Sigmoid colon (tissue), 7 donors: ENCODE data around the gene KCNIP4. TPM values are rescaled to one million over a fixed set of nuclear protein-coding genes. Genes with fewer than 3 reads are reported as not detected.

Experiments used
- DNase-seq: peaks from one replicate; pipeline ENCODE4 v3.0.0-alpha.2; 2019
- H3K27ac ChIP-seq, 4 donors: fragments of 200-600 bp; sonication (generic); one replicate each; pipeline ENCODE4 v1.5.1; 2016 to 2019; ENCODE audit warnings: mild to moderate bottlenecking in 1 of 4
- H3K27me3 ChIP-seq, 3 donors: fragments of 200-600 bp; sonication (generic); one replicate each; pipeline ENCODE4 v1.5.1; 2019; ENCODE audit warnings: mild to moderate bottlenecking in 1 of 3
- H3K36me3 ChIP-seq, 4 donors: fragments of 200-600 bp; sonication (generic); one replicate each; pipeline ENCODE4 v1.5.1; 2016 to 2019
- H3K4me1 ChIP-seq, 4 donors: fragments of 200-600 bp; sonication (generic); one replicate each; pipeline ENCODE4 v1.5.1; 2017 to 2019
- H3K4me3 ChIP-seq, 4 donors: fragments of 200-600 bp; sonication (generic); one replicate each; pipeline ENCODE4 v1.5.1; 2017 to 2019; ENCODE audit warnings: mild to moderate bottlenecking in 2 of 4, moderate library complexity in 1 of 4
- H3K9me3 ChIP-seq, 4 donors: fragments of 200-600 bp in 3 of 4; sonication (generic) in 3 of 4; one replicate each; pipeline versions ENCODE4 v1.5.1 to v1.6.1; 2013 to 2019
- EP300 ChIP-seq, 4 donors: sonication (generic); formaldehyde crosslinking; IDR thresholded peaks; one replicate each; pipeline ENCODE4 v1.6.1; 2017; ENCODE audit warnings: antibody characterized with exemption in 4 of 4
- POLR2A ChIP-seq, 2 donors: fragments of 450-650 bp; IDR thresholded peaks; one replicate each; pipeline ENCODE4 v1.6.1; 2016; ENCODE audit warnings: antibody characterized with exemption in 2 of 2, mild to moderate bottlenecking in 2 of 2, moderate library complexity in 2 of 2
- POLR2AphosphoS5 ChIP-seq, 4 donors: sonication (generic); formaldehyde crosslinking; IDR thresholded peaks; one replicate each; pipeline ENCODE4 v1.6.1; 2017; ENCODE audit warnings: antibody characterized with exemption in 4 of 4
- WGBS, 2 donors: extraction: QIAGEN DNeasy Blood & Tissue Kit; methylation state at CpG; one replicate each; pipeline ENCODE4 v1.1.7; 2013; 5-methylcytosine and 5-hydroxymethylcytosine counted together
- intact Hi-C: fragments of 100-400 bp; cut with DNase I; formaldehyde crosslinking; loops from one replicate; pipeline ENCODE4 v1.15.1; 2023
- polyA plus RNA-seq, 3 donors: library from polyadenylated mRNA; stranded (reverse); fragments of 200-250 nt; gene quantifications; one replicate each; pipeline ENCODE4 v1.2.3, GENCODE V29; 2013
- total RNA-seq, 4 donors: library from RNA; depleted of rRNA; stranded (reverse); fragments of >200 nt; gene quantifications; one replicate each; pipeline ENCODE4 v1.1.0, GENCODE V29; 2016
- TF ChIP-seq, protein P1 (sequence below), 4 experiments: fragments of 450-650 bp in 3 of 4; fragments of 200-600 bp in 1 of 4; IDR thresholded peaks; one replicate each; pipeline ENCODE4 v1.5.1; 2016 to 2019; ENCODE audit warnings: antibody characterized with exemption in 4 of 4, mild to moderate bottlenecking in 3 of 4, moderate library complexity in 2 of 4
- donor health status: healthy with polysubstance abuse.
- donor health status: Bipolar disorder and iron deficiency.
- donor health status: healthy.

KCNIP4 gene
- total and polyA plus RNA-seq, 7 donors: 0.60 to 28.5 (median 14.0) TPM; not detected in 1

DNA sequence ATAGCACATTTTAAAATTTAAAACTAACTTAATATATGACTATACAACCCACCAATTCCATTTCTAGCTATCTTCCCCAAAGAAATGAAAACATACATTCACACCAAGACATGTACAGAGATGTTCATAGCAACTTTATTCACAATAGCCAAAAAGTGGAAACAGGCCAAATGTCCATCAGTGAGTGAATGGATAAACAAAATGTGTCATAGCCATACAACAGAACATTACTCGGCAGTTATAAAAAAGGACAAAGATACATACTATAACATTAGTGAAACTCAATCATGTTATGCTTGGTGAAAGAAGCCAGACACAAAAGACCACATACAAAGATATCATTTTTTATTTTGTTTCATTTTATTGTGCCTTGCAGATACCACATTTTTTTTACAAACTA lies 851.5 kb downstream of the KCNIP4 start:
- Histone ChIP-seq H3K36me3 (no peaks in the 10 kb centered on the region), H3K4me3 (no peak overlapping the region), H3K27me3 (no peaks in the 10 kb centered on the region), H3K27ac (no peak overlapping the region), H3K4me1 (no peaks in the 10 kb centered on the region), H3K9me3 (no peaks in the 10 kb centered on the region)
- WGBS, 2 donors: 1 to 2% methylated on average over 1 of the region's 1 CpG
- TF ChIP-seq EP300 (IDR thresholded peaks at IDR 0.05): no peak
- TF ChIP-seq POLR2AphosphoS5 (IDR thresholded peaks at IDR 0.05): no peak
- TF ChIP-seq, protein P1, sequence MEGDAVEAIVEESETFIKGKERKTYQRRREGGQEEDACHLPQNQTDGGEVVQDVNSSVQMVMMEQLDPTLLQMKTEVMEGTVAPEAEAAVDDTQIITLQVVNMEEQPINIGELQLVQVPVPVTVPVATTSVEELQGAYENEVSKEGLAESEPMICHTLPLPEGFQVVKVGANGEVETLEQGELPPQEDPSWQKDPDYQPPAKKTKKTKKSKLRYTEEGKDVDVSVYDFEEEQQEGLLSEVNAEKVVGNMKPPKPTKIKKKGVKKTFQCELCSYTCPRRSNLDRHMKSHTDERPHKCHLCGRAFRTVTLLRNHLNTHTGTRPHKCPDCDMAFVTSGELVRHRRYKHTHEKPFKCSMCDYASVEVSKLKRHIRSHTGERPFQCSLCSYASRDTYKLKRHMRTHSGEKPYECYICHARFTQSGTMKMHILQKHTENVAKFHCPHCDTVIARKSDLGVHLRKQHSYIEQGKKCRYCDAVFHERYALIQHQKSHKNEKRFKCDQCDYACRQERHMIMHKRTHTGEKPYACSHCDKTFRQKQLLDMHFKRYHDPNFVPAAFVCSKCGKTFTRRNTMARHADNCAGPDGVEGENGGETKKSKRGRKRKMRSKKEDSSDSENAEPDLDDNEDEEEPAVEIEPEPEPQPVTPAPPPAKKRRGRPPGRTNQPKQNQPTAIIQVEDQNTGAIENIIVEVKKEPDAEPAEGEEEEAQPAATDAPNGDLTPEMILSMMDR (IDR thresholded peaks at IDR 0.05): no peak
- no peak for TF ChIP-seq POLR2A (IDR thresholded peaks at IDR 0.05)
- intact Hi-C loops: no loop called here
- no peak for DNase-seq

DNA sequence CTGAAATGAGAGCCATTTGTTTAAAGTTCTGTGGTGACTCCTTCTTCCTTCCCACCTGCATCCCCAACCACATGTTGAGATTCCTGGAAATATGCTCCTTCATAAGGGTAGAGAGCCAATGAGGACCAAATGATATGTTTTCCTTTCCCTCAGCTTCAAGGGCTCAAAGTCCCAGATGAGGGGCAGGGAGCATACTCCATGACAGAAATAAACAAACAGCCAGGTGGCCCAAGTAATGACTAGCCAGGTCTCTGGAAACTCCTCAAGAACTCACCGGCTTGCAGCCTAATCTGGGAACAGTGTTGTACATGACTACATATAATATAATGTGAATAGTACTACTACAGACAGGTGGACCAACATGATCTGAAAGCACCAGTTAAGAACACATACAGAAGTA lies 856.0 kb downstream of the KCNIP4 start:
- no peak overlapping the region for H3K27ac ChIP-seq
- WGBS, 2 donors: 34 to 84% methylated on average over 1 of the region's 1 CpG
- no peaks in the 10 kb centered on the region for H3K27me3 ChIP-seq
- no peaks in the 10 kb centered on the region for H3K9me3 ChIP-seq
- peaks cover 0 to 13% (median 3%) of the 10 kb centered on the region in 4 donors for H3K4me1 ChIP-seq
- TF ChIP-seq, protein P1 (IDR thresholded peaks at IDR 0.05): no peak
- TF ChIP-seq EP300 (IDR thresholded peaks at IDR 0.05) (no peak), POLR2AphosphoS5 (IDR thresholded peaks at IDR 0.05) (no peak), POLR2A (IDR thresholded peaks at IDR 0.05) (no peak)
- DNase-seq: no peak
- H3K36me3 ChIP-seq: no peaks in the 10 kb centered on the region
- intact Hi-C loops: no loop called here
- H3K4me3 ChIP-seq: no peak overlapping the region

DNA sequence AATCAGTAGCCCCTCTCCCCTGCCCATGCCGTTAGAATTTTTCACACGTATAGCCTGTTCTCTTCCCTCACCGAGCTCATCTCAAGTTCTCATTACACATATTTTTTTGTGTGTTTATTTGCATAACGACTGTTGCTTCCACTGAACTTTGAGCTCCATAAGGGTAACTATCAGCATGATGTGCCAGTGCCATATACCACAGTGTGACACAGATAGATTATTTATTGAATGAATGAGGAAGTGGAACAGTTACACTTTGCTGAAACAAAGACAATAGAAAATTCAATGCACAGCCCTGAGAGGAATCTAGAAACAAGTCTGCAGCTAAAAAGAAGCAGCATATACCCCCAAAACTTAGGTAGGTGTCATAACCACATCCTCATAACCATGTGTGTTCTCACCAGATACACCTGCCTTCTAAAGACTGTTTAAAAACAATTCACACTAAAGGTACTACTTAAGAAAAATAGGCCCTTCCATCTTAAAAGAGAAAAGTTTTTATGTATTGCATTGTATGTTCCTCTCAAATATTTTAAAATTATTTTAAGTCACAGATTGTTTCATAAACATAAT lies 858.4 kb downstream of the KCNIP4 start:
- Histone ChIP-seq H3K9me3 (no peaks in the 10 kb centered on the region), H3K4me3 (no peak overlapping the region), H3K36me3 (no peaks in the 10 kb centered on the region), H3K27ac (no peak overlapping the region), H3K27me3 (no peaks in the 10 kb centered on the region), H3K4me1 (peaks cover 0 to 13% (median 3%) of the 10 kb centered on the region in 4 donors)
- no peak for DNase-seq
- intact Hi-C loops: no loop called here
- TF ChIP-seq, protein P1 (IDR thresholded peaks at IDR 0.05): no peak
- TF ChIP-seq POLR2AphosphoS5 (IDR thresholded peaks at IDR 0.05): no peak
- TF ChIP-seq POLR2A (IDR thresholded peaks at IDR 0.05): no peak
- no peak for TF ChIP-seq EP300 (IDR thresholded peaks at IDR 0.05)
- whole genome bisulfite sequencing, 2 donors: 20 to 41% methylated on average over 4 of the region's 4 CpGs

DNA sequence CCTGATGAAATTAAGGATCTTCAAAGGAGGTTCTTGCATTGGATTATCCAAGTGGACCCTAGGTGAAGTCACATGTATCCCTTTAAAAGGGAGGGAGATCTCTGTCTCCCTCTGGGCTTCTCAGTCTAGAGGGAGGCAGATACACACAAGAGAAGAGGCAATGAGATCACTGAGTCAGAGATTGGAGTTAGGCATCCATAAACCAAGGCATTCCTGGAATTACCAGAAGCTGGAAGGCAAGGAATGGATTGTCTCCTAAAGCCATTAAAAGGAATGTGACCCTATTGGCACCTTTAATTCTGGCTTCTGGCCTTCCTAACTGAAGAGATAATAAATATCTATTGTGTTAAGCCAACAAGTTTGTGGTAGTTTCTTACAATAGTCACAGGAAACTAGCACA lies 865.2 kb downstream of the KCNIP4 start:
- no peaks in the 10 kb centered on the region for H3K36me3 ChIP-seq
- no peaks in the 10 kb centered on the region for H3K9me3 ChIP-seq
- no peak for DNase-seq
- no peaks in the 10 kb centered on the region for H3K4me1 ChIP-seq
- intact Hi-C loops: no loop called here
- no peaks in the 10 kb centered on the region for H3K27me3 ChIP-seq
- TF ChIP-seq POLR2A (IDR thresholded peaks at IDR 0.05) (no peak), EP300 (IDR thresholded peaks at IDR 0.05) (no peak)
- H3K27ac ChIP-seq: no peak overlapping the region
- no peak overlapping the region for H3K4me3 ChIP-seq

DNA sequence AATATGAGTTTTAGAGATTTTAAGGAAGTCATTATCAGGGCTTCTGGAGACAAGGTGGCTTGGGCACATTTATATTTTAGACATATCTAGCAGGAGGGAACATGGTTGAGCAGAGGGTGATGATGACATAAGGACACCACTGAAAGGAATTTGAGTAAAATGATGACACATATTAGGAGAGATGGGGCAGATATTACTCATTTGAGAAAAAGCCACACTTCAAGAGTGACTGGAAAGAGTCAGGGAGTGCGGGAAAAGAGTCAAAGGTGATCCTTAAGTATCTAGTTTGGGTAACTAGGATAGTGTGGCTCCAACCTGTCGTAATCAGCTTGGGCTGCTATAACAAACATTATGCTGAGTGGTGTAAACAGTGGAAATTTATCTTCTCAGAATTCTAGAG lies 870.6 kb downstream of the KCNIP4 start:
- no peak for DNase-seq
- intact Hi-C loops: no loop called here
- no peaks in the 10 kb centered on the region for H3K4me1 ChIP-seq
- no peaks in the 10 kb centered on the region for H3K27me3 ChIP-seq
- WGBS, 2 donors: 75 to 78% methylated on average over 2 of the region's 2 CpGs
- no peak for TF ChIP-seq POLR2A (IDR thresholded peaks at IDR 0.05)
- TF ChIP-seq, protein P1 (IDR thresholded peaks at IDR 0.05): no peak
- no peak for TF ChIP-seq EP300 (IDR thresholded peaks at IDR 0.05)
- H3K27ac ChIP-seq: no peak overlapping the region
- H3K36me3 ChIP-seq: no peaks in the 10 kb centered on the region
- H3K9me3 ChIP-seq: no peaks in the 10 kb centered on the region
- no peak overlapping the region for H3K4me3 ChIP-seq
